Stromal cell of bone marrow (primary cell): Measurements from ENCODE around the gene DPM1.
A peak's percentile ranks its signal among the peaks of the same experiment; 100 is the strongest.

Experiments
- DNase-seq: peaks from one replicate; pipeline ENCODE4 v3.0.0-alpha.2; 2012; ENCODE audit warnings: low read depth

Gene DPM1

DNA sequence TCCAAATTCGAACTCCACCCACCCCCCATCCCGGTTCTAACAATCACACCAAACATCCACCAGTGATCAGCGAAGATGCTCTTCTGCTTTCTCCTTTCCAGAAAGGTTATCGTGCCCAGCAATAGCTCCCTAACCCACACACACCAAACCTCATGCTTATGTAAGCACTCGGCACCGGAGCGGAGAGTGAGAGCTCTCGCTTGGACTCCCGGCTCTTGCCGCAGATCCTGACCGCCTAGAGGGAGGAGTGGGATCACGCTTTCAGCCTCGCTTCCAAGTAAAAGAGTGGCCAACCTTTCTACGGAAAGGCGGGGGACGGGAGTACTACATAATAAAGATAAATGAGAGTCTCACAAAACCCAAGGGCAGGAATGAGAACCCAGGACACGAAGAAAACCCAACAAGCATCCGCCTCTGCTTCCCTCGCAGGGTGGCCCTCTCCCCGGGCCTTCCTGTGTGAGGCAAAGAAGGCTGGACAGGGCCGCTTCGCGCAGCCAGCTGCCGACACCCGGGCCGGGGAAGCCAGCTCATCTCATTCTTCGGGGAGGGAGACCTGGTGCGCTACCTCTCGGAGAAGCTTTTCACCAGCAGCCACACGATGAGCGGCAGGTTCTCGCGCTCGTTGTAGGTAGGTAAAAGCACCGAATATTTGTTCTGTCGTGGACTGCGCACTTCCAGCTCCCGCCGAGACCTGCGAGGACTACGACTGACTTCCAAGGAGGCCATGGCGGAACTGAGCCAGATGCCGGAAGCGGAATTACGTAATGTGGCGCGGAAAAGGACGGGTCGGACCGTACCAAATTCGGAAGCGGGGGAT is at the start of gene DPM1:
Gene DPM1, minus strand, starts transcription at position 735 of the 817 bp plus-strand sequence. Its CDS starts 9 bp downstream, at position 726.
- DNase-seq: peak; percentile 78

DNA sequence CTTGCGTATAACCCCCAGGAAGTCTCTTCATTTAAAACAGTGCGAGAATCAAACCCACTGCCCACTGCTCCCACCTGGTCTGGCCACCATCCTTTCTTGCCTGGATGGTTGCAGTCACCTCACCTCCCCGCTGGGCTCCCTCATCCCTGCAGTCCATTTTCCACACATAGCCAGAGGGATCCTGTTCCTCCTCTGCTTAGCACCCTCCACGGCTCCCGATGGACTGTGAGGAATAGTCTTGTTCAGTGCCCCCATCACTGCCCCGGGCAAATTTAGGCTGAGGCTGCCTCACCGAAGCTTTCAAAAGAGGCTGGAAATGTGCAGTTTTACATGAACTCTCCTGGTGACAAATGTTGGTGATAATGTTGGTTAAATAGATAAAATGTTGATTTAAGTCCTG is 46.9 kb upstream of the DPM1 start:
- DNase-seq: no peak

DNA sequence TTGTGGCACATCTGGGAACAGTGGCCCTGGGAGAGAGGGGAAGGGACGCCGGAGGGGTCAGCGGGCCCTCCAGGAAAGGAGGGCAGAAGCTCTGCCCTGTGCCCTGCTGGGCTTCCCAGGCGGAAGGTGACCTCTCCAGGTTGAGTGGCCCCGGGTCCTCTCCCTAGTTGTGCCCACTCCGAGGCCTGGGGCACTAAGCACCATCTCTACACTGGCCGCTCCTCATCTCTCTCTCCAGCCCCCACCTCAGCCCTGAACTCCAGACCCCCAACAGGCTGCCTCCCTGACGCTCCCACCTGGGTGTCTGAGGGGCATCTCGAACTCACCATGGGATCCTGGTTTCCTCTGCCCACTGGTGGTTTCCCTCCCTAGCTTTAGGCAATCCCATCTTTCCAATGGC is 46.4 kb upstream of the DPM1 start:
- no peak for DNase-seq

GRCh38 chr20:51004305-51004727 is 46.0 kb upstream of the DPM1 start:
- DNase-seq: no peak

GRCh38 chr20:51003753-51004152 is 45.4 kb upstream of the DPM1 start:
- no peak for DNase-seq

GRCh38 chr20:51002633-51003032 is 44.3 kb upstream of the DPM1 start:
- no peak for DNase-seq

- no peak for DNase-seq
Observed at GRCh38 chr20:51001430-51002265, 43.3 kb upstream of the DPM1 start.

- no peak for DNase-seq
Observed at GRCh38 chr20:50999355-50999754, 41.0 kb upstream of the DPM1 start.

DNA sequence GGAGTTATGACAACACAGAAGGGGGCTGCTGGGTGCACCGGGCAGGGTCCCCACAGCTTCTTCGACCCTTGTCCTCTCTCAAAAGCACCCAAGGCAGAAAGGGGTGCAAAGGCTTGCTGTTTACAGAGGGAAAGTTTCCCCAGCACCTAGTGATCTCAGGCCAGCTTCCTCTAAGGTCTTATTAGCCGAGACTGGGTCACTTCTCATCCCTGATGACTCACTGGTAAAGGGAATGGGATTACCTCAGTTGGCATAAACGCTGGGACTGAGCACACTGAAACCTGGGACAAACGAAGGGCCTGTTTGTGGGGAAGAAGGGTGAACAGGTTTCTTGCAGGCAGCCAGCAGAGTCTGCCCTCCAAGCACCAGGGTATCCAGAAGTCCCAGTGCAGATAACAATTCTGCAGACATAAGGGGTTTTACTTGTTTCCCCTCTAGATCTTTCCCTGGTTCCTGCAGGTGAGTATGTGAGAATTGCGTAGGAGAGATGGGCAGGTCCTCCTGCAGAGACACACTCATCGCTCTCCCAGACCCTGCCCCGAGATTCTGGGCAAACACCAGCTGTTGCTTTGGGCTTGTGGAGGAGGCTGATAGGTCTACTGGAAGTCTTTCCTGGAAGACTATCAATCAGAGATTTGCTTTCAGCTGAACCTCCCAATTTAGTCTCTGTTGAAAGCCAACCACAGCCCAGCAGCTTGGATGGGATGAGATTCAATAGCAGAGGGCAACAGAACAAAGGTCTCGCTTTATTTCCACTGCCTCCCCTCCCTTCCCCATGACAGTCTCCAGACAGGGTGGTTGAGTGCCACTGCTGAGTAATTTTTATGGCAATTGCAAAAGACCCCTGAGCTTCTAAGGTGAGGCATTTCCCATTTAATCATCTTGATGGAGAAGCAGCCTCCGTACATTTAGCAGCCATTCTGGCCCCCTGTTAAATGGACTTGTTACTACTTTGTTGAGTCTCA is 38.9 kb upstream of the DPM1 start:
- DNase-seq: no peak

GRCh38 chr20:50995506-50995905 is 37.2 kb upstream of the DPM1 start:
- DNase-seq: peak; percentile 30

DNA sequence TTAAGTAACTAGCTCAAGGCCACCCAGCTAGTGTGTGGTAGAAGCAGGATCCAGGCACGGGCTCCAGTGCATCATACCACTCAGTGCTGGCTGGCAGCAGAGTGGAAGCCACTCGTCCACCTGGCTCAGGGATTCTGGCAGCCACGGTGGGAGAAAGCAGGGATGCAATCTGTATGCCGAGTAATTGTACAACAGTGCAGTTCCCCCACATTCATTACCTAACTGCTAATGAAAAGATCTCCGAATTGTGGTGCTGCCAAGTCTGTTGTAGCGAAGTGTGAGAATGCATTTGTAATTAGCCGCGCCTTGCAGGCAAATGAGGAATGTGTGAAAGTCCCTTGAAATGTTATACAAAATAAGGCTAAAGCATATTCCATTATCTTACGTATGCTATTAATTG is 35.5 kb upstream of the DPM1 start:
- DNase-seq: no peak

DNA sequence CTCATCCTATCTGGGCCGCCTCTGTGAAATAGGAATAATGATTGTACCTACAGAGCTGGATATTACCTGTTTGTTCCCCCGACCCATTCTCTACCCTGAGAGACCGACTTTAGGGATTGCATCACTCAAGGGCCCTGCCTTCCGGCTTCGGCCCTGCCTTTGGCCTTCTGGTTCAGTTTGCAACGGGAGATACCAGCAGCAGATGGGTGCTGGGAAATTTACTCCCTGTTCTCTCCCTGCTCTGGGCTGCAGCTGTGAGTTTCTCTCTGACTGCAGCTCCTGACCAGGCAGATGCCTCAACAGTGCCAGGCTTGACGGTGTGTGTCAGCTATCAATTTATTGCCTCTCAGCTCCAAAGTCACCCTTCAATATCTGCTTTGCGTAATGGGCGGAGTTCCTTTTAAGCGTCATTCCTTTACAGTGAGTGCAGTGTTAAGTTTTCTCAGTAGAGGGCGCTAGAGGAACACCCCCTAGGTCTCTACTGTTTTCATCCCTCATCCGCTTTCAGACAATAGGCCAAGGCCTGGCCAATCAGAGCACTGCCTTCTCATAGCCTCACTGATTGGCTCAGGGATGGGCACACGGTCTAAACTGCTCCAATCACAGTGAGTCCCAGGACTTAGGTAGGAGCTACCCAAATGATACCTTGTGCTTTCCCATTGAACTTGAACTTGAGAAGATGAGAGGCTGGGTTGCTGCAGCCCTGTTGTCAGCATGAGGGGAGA is 34.6 kb upstream of the DPM1 start:
- DNase-seq: peak; percentile 31

DNA sequence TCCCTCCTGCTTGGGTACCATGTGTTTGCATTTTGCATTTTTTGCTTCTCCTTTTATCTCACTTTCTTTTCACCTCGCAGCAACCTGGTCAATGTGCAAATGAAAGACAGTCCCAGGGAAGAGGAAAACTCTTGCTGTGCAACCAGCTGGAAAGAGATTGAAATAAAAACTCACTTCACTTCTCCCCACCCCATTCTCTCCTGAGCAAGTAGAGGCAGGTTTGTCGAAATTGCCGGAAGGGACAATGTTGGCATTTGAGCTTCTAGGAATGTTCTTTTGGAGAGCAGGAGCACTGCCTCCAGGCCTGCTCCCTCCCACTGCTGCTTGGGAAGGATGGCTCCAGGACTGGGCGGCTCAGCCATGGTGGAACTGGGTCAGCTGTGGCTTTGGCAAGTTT is 34.0 kb upstream of the DPM1 start:
- DNase-seq: no peak

DNA sequence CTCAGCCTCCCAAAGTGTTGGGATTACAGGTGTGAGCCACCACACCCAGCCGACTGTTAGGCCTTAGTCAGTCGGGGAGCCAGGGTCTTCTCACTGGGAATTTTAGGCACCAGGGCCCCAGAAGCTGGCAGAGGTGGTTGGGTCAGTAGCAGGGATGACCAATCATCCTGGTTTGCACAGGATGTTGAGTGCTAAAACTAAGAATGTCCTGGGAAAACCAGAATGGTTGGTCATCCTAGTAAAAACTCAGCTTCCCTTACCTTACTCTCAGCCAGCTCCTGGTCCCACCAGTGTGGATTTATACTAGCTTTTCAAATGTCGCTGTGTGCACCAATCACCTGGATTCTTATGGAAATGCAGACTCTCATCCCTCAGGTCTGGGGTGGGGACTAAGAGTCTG is 32.7 kb upstream of the DPM1 start:
- DNase-seq: no peak

DNA sequence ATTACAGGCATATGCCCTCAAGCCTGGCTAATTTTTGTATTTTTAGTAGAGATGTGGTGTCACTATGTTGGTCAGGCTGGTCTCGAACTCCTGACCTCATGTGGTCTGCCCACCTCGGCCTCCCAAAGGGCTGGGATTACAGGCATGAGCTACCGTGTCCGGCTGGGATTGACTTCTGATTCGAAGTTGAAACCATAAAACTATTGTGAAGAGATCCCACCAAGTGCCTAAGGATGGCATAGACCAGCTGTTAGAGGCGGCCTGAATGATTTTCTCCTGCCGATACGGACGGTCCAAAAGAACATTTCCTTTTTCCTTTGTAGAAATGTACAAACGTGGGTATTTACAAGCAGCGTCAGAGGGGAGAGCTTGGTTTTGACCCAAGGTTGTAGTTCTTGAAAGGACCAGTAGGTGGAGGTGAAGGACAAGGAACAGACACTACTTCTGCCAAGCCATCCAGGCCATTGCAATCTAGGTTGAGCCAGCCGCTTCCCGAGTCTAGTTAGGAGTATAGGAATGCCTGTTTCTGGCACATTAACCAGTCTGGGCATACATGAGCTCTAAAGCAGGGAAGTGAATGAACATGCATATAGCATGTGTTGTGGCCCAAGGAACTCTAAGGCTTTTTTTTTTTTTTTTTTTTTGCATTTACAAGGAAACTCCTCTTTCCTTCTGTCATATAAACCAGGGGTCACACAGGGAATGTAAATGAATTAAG is 29.3 kb upstream of the DPM1 start:
- DNase-seq: peak; percentile 77

GRCh38 chr20:50983321-50983720 is 25.0 kb upstream of the DPM1 start:
- DNase-seq: no peak

DNA sequence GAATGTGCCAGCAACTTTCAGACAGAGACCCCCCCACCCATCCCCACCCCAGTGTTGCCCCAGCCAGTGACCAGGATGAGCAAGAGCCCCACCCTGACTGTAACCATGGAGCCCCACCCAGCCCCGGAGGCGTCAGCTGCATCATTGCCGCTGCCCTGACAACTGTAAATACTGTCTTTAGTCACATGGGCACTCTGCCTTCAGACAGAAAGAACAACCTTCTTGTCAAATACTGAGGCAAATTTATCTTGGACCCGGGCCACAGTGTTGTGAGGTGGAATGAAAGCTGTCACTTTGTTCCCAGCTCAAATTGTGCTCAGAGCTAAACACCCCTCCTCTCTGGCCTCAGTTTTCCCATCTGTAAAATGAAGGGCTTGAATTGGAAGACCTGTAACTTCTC is 24.0 kb upstream of the DPM1 start:
- peak; percentile 82 for DNase-seq

- DNase-seq: no peak
Observed at GRCh38 chr20:50981714-50982048, 23.3 kb upstream of the DPM1 start.

GRCh38 chr20:50980851-50981713 is 22.8 kb upstream of the DPM1 start:
- peak; percentile 52 for DNase-seq
